ENCODE data around the gene PPP2R2D. TPM values are rescaled to one million over a fixed set of nuclear protein-coding genes. Genes with fewer than 3 reads are reported as not detected.
"Not testable (repeated sequence)": the region's sequence is repeated elsewhere in the genome, so short reads cannot be mapped to it uniquely, and the experiment has no call there.

Gene PPP2R2D
- total RNA-seq, 2 experiments from 2014 or later = 30.0 to 39.3 TPM

DNA sequence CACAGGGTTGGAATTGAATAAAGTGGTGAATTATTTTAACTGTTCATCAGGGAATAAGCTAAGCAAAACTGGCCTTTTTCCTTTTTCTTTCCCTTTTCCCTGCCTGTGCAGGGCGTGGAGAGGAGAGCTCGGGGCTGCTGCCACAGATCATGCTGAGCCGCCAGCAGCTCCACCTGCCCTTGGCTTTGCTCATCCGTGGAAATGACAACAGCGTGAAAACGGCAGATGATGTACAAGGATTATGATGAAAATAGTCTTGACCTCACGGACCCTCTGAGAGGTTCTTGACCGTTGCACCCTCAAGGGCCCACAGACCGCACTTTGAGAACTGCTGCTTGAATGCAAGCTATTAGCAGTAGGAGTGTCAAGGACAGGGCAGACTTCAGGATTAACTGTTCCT lies 10.6 kb downstream of the PPP2R2D start:
- Mint-ChIP-seq H3K36me3 (ENCODE audit: low read depth) (peaks cover 57% of the 10 kb centered on the region), H3K27ac (peak overlapping the region; percentile 6)
- ATAC-seq = no peak

DNA sequence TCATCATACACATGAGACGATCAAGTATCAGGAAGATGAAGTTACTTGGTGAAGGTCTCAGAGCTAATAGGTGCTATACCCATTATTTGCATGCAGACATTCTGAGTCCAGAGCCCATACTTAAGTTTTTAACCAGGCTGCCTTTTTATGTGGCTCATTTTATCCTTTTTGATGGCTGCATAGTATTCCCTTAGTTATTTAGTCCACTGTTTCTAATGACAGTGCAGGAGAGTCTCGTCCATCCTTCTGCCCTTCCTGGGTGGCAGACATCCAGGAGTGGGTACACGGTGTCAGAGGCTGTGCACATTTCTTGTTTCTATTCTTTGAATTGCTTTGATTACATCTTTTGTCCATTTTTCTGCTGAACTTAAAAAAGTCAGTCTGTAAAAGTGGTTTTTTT lies 11.8 kb downstream of the PPP2R2D start:
- ChIA-PET CTCF (interaction anchor here (0.6 to 1.6 kb wide), 2 partner anchors 27 to 1626 kb away, joined by 3 read pairs; no protein-coding TSS in a partner anchor), POLR2A (no interaction called here)
- Mint-ChIP-seq H3K4me3 (no peak overlapping the region), H3K4me1 (peaks cover 80% of the 10 kb centered on the region), H3K9me3 (ENCODE audit: low read depth) (peaks cover 10% of the 10 kb centered on the region), H3K27ac (peak overlapping the region; percentile 39), H3K36me3 (ENCODE audit: low read depth) (peaks cover 64% of the 10 kb centered on the region), H3K27me3 (no peaks in the 10 kb centered on the region)
- ATAC-seq (no peak), DNase-seq (no peak)
- intact Hi-C loops (cut with DNase I, micrococcal nuclease) = no loop called here

More for the DNA sequence above, 10.6 kb downstream of the PPP2R2D start:
- intact Hi-C loops (cut with DNase I, micrococcal nuclease) = no loop called here
- no peak overlapping the region for H3K4me3 Mint-ChIP-seq
- peaks cover 2% of the 10 kb centered on the region for H3K9me3 Mint-ChIP-seq (ENCODE audit: low read depth)
- H3K27me3 Mint-ChIP-seq = no peaks in the 10 kb centered on the region
- no peak for DNase-seq
- CTCF ChIA-PET = interaction anchor here (1.6 kb wide), 1 partner anchor 26 kb away, joined by 3 read pairs; no protein-coding TSS in a partner anchor
- H3K4me1 Mint-ChIP-seq = peaks cover 79% of the 10 kb centered on the region
- POLR2A ChIA-PET = no interaction called here

DNA sequence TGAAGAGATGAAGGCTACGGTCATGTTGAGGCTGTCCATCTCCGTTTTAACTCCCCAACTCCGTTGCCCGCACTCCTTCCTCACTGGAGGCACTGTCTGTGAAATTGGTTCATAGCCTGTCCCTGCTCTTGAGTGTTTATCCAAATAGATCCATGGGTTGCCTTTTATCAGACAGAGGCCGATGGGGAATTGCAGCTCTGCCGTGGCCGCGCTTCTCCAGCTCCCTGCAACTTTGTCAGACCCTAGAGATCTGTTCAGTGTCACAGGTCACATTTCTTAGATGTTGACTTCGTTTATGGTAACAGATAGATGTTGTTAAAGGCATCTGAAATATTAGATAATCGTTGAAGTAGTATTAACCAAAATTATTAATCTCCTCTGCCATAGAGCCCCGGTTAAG lies 14.7 kb downstream of the PPP2R2D start:
- H3K4me3 Mint-ChIP-seq = no peak overlapping the region
- ATAC-seq (no peak), DNase-seq (no peak)
- ChIA-PET POLR2A (no interaction called here), CTCF (interaction anchor here (1.1 kb wide), 1 partner anchor 10 kb away, joined by 4 read pairs; no protein-coding TSS in a partner anchor)
- intact Hi-C loops (cut with DNase I, micrococcal nuclease) = no loop called here
- peaks cover 66% of the 10 kb centered on the region for H3K36me3 Mint-ChIP-seq (ENCODE audit: low read depth)
- H3K27ac Mint-ChIP-seq = no peak overlapping the region
- no peaks in the 10 kb centered on the region for H3K27me3 Mint-ChIP-seq
- peaks cover 73% of the 10 kb centered on the region for H3K4me1 Mint-ChIP-seq
- peaks cover 27% of the 10 kb centered on the region for H3K9me3 Mint-ChIP-seq (ENCODE audit: low read depth)

DNA sequence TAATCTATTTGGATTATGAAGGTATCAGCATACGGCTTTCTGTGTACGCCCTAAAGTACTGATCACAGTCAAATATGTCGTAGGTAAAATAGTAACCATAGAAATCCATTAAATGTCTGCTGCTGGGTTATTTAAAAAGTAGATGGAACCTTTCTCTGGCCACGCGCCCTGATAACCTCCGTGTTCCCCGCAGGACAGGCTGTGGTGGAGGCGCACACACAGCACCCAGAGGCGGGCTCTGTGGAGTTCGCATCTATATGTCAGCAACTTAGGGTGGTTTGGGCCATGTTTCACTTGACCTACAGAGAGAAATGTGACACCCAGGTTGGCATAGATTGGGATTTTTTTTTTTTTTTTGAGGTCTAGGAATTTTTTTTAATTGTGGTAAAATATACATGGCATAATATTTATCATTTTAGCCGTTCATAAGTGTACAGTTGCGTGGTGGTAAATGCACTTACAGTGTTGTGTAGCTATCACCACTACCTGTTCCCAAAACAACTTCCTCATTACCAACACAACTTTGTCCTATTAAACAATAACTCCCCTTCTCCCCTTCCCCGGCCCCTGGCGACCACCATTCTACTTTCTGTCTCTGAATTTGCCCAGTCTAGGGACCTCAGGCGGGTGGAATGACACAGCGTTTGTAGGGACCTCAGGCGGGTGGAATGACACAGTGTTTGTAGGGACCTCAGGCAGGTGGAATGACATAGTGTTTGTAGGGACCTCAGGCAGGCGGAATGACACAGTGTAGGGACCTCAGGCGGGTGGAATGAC lies 15.4 kb downstream of the PPP2R2D start:
- Mint-ChIP-seq H3K4me3 (no peak overlapping the region), H3K27me3 (no peaks in the 10 kb centered on the region), H3K36me3 (ENCODE audit: low read depth) (peaks cover 70% of the 10 kb centered on the region), H3K27ac (peak overlapping the region; percentile 80), H3K4me1 (peaks cover 73% of the 10 kb centered on the region), H3K9me3 (ENCODE audit: low read depth) (peaks cover 27% of the 10 kb centered on the region)
- POLR2A ChIA-PET = no interaction called here
- no peak for ATAC-seq
- intact Hi-C loops (cut with DNase I, micrococcal nuclease) = loop anchor here in 1 of 2 experiments (1.0 kb wide), 1 partner anchor 10 kb away; no protein-coding TSS in a partner anchor
- CTCF ChIA-PET = no interaction called here
- DNase-seq = no peak

DNA sequence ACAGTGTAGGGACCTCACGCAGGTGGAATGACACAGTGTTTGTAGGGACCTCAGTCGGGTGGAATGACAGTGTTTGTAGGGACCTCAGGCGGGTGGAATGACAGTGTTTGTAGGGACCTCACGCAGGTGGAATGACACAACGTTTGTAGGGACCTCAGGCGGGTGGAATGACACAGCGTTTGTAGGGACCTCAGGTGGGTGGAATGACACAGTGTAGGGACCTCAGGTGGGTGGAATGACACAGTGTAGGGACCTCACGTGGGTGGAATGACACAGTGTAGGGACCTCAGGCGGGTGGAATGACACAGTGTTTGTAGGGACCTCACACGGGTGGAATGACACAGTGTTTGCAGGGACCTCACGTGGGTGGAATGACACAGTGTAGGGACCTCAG lies 16.0 kb downstream of the PPP2R2D start:
- POLR2A ChIA-PET, CTCF ChIA-PET, H3K4me3 Mint-ChIP-seq, H3K27me3 Mint-ChIP-seq, ATAC-seq: not testable (repeated sequence)
- H3K4me1 Mint-ChIP-seq = peaks cover 79% of the 10 kb centered on the region
- intact Hi-C loops (cut with DNase I, micrococcal nuclease) = loop anchor here in 1 of 2 experiments (1.0 kb wide), 1 partner anchor 10 kb away; no protein-coding TSS in a partner anchor
- H3K9me3 Mint-ChIP-seq (ENCODE audit: low read depth) = peaks cover 27% of the 10 kb centered on the region
- H3K27ac Mint-ChIP-seq = peak overlapping the region; percentile 80
- peaks cover 70% of the 10 kb centered on the region for H3K36me3 Mint-ChIP-seq (ENCODE audit: low read depth)
- peak; percentile 62 for DNase-seq

DNA sequence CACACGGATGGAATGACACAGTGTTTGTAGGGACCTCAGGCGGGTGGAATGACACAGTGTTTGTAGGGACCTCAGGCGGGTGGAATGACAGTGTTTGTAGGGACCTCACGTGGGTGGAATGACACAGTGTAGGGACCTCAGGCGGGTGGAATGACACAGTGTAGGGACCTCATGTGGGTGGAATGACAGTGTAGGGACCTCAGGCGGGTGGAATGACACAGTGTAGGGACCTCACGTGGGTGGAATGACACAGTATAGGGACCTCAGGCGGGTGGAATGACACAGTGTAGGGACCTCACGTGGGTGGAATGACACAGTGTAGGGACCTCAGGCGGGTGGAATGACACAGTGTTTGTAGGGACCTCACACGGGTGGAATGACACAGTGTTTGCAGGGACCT lies 16.7 kb downstream of the PPP2R2D start:
- ATAC-seq; POLR2A ChIA-PET; CTCF ChIA-PET; intact Hi-C loops (cut with DNase I, micrococcal nuclease); DNase-seq; H3K4me3 Mint-ChIP-seq; H3K27me3 Mint-ChIP-seq: not testable (repeated sequence)
- Mint-ChIP-seq H3K36me3 (ENCODE audit: low read depth) (peaks cover 67% of the 10 kb centered on the region), H3K9me3 (ENCODE audit: low read depth) (peaks cover 27% of the 10 kb centered on the region), H3K27ac (peak overlapping the region; percentile 80), H3K4me1 (peaks cover 78% of the 10 kb centered on the region)

DNA sequence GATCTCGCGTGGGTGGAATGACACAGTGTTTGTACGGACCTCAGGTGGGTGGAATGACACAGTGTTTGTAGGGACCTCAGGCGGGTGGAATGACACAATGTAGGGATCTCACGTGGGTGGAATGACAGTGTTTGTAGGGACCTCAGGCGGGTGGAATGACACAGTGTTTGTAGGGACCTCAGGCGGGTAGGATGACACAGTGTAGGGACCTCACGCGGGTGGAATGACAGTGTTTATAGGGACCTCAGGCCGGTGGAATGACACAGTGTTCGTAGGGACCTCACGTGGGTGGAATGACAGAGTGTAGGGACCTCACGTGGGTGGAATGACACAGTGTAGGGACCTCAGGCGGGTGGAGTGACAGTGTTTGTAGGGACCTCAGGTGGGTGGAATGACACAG lies 18.7 kb downstream of the PPP2R2D start:
- intact Hi-C loops (cut with DNase I, micrococcal nuclease); DNase-seq; H3K4me3 Mint-ChIP-seq; ATAC-seq; POLR2A ChIA-PET; CTCF ChIA-PET; H3K27me3 Mint-ChIP-seq: not testable (repeated sequence)
- H3K27ac Mint-ChIP-seq = peak overlapping the region; percentile 90
- H3K4me1 Mint-ChIP-seq = peaks cover 71% of the 10 kb centered on the region
- peaks cover 32% of the 10 kb centered on the region for H3K9me3 Mint-ChIP-seq (ENCODE audit: low read depth)
- H3K36me3 Mint-ChIP-seq (ENCODE audit: low read depth) = peaks cover 58% of the 10 kb centered on the region

DNA sequence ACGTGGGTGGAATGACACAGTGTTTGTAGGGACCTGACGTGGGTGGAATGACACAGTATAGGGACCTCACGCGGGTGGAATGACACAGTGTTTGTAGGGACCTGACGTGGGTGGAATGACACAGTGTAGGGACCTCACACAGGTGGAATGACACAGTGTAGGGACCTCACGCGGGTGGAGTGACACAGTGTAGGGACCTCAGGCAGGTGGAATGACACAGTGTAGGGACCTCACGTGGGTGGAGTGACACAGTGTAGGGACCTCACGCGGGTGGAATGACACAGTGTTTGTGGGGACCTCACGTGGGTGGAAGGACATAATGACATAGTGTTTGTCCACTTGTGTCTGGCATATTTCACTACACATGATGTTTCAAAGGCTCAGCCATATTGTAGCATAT lies 19.3 kb downstream of the PPP2R2D start:
- intact Hi-C loops (cut with DNase I, micrococcal nuclease) = no loop called here
- Mint-ChIP-seq H3K4me3 (no peak overlapping the region), H3K4me1 (peaks cover 70% of the 10 kb centered on the region), H3K36me3 (ENCODE audit: low read depth) (peaks cover 62% of the 10 kb centered on the region), H3K9me3 (ENCODE audit: low read depth) (peaks cover 37% of the 10 kb centered on the region), H3K27ac (peak overlapping the region; percentile 90), H3K27me3 (no peaks in the 10 kb centered on the region)
- DNase-seq = peak; percentile 42
- ChIA-PET CTCF (no interaction called here), POLR2A (no interaction called here)
- no peak for ATAC-seq

DNA sequence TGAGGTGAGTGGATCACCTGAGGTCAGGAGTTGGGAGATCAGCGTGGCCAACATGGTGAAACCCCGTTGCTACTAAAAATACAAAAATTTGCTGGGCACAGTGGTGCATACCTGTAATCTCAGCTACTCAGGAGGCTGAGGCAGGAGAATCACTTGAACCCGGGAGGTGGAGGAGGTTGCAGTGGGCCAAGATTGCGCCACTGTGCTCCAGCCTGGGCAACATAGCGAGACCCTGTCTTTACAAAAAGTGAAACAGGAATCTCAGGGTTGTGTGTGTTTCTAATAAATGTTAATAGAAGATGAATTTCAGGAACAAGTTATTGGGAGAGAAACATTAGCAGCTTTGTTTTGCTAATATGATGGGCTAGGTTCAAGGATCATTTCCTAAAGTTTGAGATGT lies 19.9 kb downstream of the PPP2R2D start:
- peaks cover 63% of the 10 kb centered on the region for H3K36me3 Mint-ChIP-seq (ENCODE audit: low read depth)

DNA sequence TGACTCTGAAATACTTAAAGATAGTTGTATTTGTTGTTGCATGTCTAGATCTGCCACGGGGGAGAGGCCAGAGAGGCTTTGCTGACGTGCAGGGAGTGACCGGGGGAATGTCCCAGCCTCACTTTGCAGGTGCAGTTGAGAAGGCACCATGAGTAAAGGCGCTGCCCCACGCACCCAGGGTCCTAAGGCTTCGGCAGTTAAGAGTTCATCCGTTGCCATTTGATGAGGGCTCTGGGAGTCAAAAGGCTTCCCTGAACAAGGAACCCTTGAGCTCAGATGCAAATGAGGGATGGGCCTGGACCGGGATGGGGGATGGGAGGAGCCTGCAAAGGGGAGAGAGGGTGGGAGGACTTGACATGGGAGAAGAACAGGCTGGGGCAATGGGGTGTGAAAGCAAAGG lies 20.4 kb downstream of the PPP2R2D start:
- Mint-ChIP-seq H3K36me3 (ENCODE audit: low read depth) (peaks cover 61% of the 10 kb centered on the region), H3K4me1 (peaks cover 68% of the 10 kb centered on the region)

More for the DNA sequence above, 19.9 kb downstream of the PPP2R2D start:
- ATAC-seq = no peak
- peak overlapping the region; percentile 90 for H3K27ac Mint-ChIP-seq
- H3K4me3 Mint-ChIP-seq = no peak overlapping the region
- no peaks in the 10 kb centered on the region for H3K27me3 Mint-ChIP-seq
- no peak for DNase-seq
- peaks cover 71% of the 10 kb centered on the region for H3K4me1 Mint-ChIP-seq
- peaks cover 42% of the 10 kb centered on the region for H3K9me3 Mint-ChIP-seq (ENCODE audit: low read depth)
- POLR2A ChIA-PET = no interaction called here
- CTCF ChIA-PET = no interaction called here
- intact Hi-C loops (cut with DNase I, micrococcal nuclease) = no loop called here

DNA sequence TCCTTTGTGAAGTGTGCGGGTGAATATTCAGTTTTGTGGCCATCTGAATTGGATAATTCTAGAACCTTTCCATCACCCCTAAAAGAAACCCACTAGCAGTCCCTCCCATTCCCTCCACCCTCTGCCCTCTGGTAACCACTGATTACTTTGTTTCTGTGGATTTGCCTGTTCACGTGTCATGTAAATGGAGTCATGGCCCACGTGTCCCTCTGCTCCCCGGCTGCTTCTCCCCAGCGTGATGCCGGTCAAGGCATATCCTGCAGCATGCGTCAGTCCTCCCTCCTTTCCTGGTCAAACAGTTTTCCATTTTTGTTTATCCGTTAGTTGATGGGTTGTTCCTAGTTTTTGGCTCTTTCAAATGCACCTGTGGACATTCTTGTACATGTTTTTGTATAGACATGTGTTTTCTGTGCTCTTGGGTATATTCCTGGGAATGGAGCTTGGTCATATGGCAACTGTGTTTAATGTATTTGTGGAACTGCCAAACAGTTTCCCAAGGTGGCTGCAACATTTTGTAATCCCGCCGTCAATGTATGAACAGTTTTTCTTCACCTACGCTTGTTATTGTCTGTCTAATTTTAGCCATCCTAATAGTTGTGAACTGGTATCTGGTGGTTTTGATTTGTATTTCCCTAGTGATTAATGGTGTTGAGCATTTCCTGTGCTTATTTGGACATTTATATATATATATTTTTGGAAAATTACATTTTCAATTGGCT lies 22.4 kb downstream of the PPP2R2D start:
- ChIA-PET POLR2A (no interaction called here), CTCF (interaction anchor here (1.1 kb wide), 1 partner anchor 13 kb away, joined by 3 read pairs; no protein-coding TSS in a partner anchor)
- intact Hi-C loops (cut with DNase I, micrococcal nuclease) = no loop called here
- Mint-ChIP-seq H3K9me3 (ENCODE audit: low read depth) (peaks cover 28% of the 10 kb centered on the region), H3K27ac (no peak overlapping the region), H3K27me3 (no peaks in the 10 kb centered on the region), H3K4me3 (no peak overlapping the region), H3K36me3 (ENCODE audit: low read depth) (peaks cover 56% of the 10 kb centered on the region), H3K4me1 (peaks cover 72% of the 10 kb centered on the region)
- ATAC-seq (no peak), DNase-seq (no peak)

More for the DNA sequence above, 20.4 kb downstream of the PPP2R2D start:
- DNase-seq = no peak
- no peak for ATAC-seq
- CTCF ChIA-PET = no interaction called here
- Mint-ChIP-seq H3K27me3 (no peaks in the 10 kb centered on the region), H3K4me3 (no peak overlapping the region), H3K9me3 (ENCODE audit: low read depth) (peaks cover 42% of the 10 kb centered on the region), H3K27ac (peak overlapping the region; percentile 49)
- POLR2A ChIA-PET = no interaction called here
- intact Hi-C loops (cut with DNase I, micrococcal nuclease) = no loop called here

Measured in activated CD4-positive, alpha-beta T cell treated with anti-CD3 and anti-CD28 coated beads for 36 hours (primary cell).